NT2/D1 (cell line): Measurements from ENCODE around the gene SHQ1.
"Not testable (repeated sequence)": the region's sequence is repeated elsewhere in the genome, so short reads cannot be mapped to it uniquely, and the experiment has no call there.

Experiments
- DNase-seq: peaks from one replicate; pipeline ENCODE4 v3.0.0-alpha.2; 2011; ENCODE audit warnings: low read depth, low spot score
- H3K27me3 ChIP-seq: 2 replicates; pipeline ENCODE4 v1.6.0; 2011; ENCODE audit warnings: mild to moderate bottlenecking; ENCODE audit not compliant: insufficient read length, insufficient read depth
- H3K36me3 ChIP-seq: 2 replicates; pipeline ENCODE4 v1.6.1; 2011; ENCODE audit warnings: mild to moderate bottlenecking, low read length, mixed read lengths; ENCODE audit not compliant: insufficient read depth, insufficient read length
- H3K4me1 ChIP-seq: 2 replicates; pipeline ENCODE4 v1.5.1; 2011; ENCODE audit not compliant: insufficient read depth, insufficient read length
- H3K4me3 ChIP-seq: 2 replicates; pipeline ENCODE4 v1.5.1; 2011; ENCODE audit warnings: low read depth; ENCODE audit not compliant: insufficient read length
- H3K9ac ChIP-seq: 2 replicates; pipeline ENCODE4 v1.6.0; 2011; ENCODE audit warnings: low read depth; ENCODE audit not compliant: insufficient read length
- H3K9me3 ChIP-seq: 2 replicates; pipeline ENCODE4 v1.5.1; 2011; ENCODE audit warnings: mild to moderate bottlenecking, low read length; ENCODE audit not compliant: insufficient read depth
- SUZ12 ChIP-seq: IDR thresholded peaks from 2 replicates; pipeline ENCODE4 v1.6.1; 2011; ENCODE audit not compliant: insufficient read length, insufficient read depth; ENCODE audit errors: extremely low read depth
- YY1 ChIP-seq: IDR thresholded peaks from 2 replicates; pipeline ENCODE4 v1.6.1; 2011; ENCODE audit not compliant: insufficient read length, insufficient read depth
- ZNF274 ChIP-seq: IDR thresholded peaks from 2 replicates; pipeline ENCODE4 v1.6.1; 2011; ENCODE audit warnings: mild to moderate bottlenecking, low read depth, low read length

Gene SHQ1

DNA sequence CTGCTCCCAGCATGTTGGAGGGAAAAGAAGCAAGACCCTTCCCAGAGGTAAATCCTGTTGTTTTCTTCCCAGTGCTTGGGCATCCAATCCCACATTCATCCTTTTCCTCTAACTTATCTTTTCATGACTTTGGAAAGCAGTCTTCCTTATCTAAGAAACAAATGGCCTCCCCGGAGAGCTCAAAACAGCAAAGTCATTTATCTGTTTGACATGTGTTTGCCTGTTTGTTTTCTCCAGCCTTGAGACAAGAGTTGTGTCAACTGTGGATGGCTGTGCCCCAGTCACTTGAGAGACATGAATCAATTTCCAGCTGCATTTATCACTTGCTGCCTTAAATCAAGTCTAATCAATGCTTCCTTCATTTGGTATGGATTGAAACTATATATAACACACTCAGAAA, 103.9 kb downstream of the SHQ1 start:
- H3K9me3 ChIP-seq: no peaks in the 10 kb centered on the region
- no peak overlapping the region for H3K9ac ChIP-seq
- no peak for TF ChIP-seq ZNF274
- no peak for TF ChIP-seq SUZ12
- TF ChIP-seq YY1: no peak
- DNase-seq: no peak
- no peaks in the 10 kb centered on the region for H3K4me1 ChIP-seq
- H3K4me3 ChIP-seq: no peak overlapping the region
- H3K27me3 ChIP-seq: peaks cover 8% of the 10 kb centered on the region
- H3K36me3 ChIP-seq: no peaks in the 10 kb centered on the region

- Histone ChIP-seq H3K9ac (no peak overlapping the region), H3K27me3 (peaks cover 11% of the 10 kb centered on the region), H3K9me3 (peaks cover 3% of the 10 kb centered on the region; the same call in 1 of the 2 replicates), H3K4me1 (peaks cover 3% of the 10 kb centered on the region), H3K36me3 (no peaks in the 10 kb centered on the region), H3K4me3 (no peak overlapping the region)
- TF ChIP-seq SUZ12: no peak
- no peak for TF ChIP-seq ZNF274
- TF ChIP-seq YY1: no peak
- no peak for DNase-seq
Measured at GRCh38 chr3:72739531-72740466, 108.4 kb downstream of the SHQ1 start.

DNA sequence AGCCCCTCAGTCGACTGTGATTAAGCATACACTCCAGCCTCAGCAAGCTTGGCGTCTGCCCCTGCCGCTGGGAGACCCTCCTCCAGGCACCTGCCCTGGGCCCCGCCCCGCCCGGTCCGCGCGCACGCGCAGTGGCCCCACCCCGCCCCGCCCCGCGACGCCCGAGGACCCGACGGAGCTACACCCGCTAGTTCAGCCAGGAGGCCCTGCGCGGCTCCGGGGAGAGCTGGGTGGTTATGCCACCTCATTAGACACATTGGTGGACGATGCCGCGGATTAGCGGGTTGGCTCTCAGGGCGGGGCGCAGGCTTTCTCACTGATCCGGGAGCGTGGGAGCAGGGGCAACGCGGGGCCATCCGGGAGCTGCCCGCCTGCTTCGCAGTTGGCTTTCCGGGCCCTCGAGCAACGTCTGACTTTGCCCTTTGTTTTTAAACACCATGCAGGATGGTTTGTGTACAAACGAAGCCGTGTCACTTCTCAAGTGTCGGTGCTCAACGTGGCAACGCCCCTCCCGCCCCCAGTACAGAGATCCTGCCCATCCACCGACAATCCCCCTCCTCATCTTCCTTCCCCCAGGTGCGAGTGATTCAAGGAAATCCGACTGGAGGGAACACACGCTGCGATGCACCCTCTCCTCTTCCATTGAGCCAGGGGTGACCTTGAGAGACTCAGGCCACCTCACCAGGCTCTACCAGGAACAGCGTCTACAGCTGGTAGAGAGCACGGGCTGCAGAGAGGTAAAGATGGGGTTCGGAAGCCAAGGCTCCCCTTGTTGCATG, 109.3 kb downstream of the SHQ1 start:
- H3K27me3 ChIP-seq: peaks cover 11% of the 10 kb centered on the region
- H3K36me3 ChIP-seq: no peaks in the 10 kb centered on the region
- peaks cover 3% of the 10 kb centered on the region for H3K4me1 ChIP-seq
- peak overlapping the region; percentile 66 for H3K9ac ChIP-seq
- peaks cover 11% of the 10 kb centered on the region; the same call in 1 of the 2 replicates for H3K9me3 ChIP-seq
- no peak for DNase-seq
- TF ChIP-seq ZNF274 (no peak), SUZ12 (no peak), YY1 (no peak)
- peak overlapping the region; percentile 40 for H3K4me3 ChIP-seq

GRCh38 chr3:72735072-72735471, 113.2 kb downstream of the SHQ1 start:
- DNase-seq, H3K9ac ChIP-seq, H3K4me3 ChIP-seq, H3K4me1 ChIP-seq, H3K36me3 ChIP-seq: not testable (repeated sequence)
- H3K27me3 ChIP-seq: peaks cover 10% of the 10 kb centered on the region
- peaks cover 26% of the 10 kb centered on the region for H3K9me3 ChIP-seq

DNA sequence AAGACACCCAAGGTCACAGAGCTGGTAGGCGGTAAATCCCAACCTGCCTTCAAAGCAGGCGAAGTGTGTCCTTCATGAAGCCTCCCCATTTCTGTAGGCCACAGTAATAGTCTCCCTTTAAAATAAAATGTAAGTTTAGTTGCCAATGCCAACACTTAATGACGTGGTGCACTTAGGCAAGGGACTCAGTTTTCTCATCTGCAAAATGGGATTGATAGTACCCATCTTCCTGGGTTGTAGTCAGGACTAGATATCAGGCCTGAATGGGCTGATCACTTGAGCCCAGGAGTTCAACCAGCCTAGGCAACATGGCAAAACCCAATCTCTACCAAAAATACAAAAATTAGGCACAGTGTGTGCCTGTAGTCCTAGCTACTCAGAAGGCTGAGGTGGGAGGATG, 114.6 kb downstream of the SHQ1 start:
- no peak for TF ChIP-seq YY1
- no peak for TF ChIP-seq ZNF274
- no peak for TF ChIP-seq SUZ12
- no peaks in the 10 kb centered on the region for H3K36me3 ChIP-seq
- peaks cover 26% of the 10 kb centered on the region for H3K9me3 ChIP-seq
- H3K27me3 ChIP-seq: no peaks in the 10 kb centered on the region
- H3K4me3 ChIP-seq: no peak overlapping the region
- peaks cover 4% of the 10 kb centered on the region for H3K4me1 ChIP-seq
- no peak for DNase-seq
- H3K9ac ChIP-seq: no peak overlapping the region

- H3K36me3 ChIP-seq, H3K9ac ChIP-seq, H3K4me3 ChIP-seq, H3K27me3 ChIP-seq, H3K4me1 ChIP-seq, DNase-seq: not testable (repeated sequence)
- peaks cover 26% of the 10 kb centered on the region for H3K9me3 ChIP-seq
Measured at GRCh38 chr3:72732666-72733345, 115.4 kb downstream of the SHQ1 start.

GRCh38 chr3:72728958-72729467, 119.2 kb downstream of the SHQ1 start:
- TF ChIP-seq YY1: no peak
- no peak for TF ChIP-seq SUZ12
- TF ChIP-seq ZNF274: no peak
- Histone ChIP-seq H3K4me3 (no peak overlapping the region), H3K36me3 (no peaks in the 10 kb centered on the region), H3K4me1 (peaks cover 2% of the 10 kb centered on the region), H3K9me3 (peaks cover 16% of the 10 kb centered on the region), H3K9ac (no peak overlapping the region), H3K27me3 (no peaks in the 10 kb centered on the region)
- DNase-seq: no peak
